Prostate gland (tissue), 2 donors: ENCODE results near the gene TMEM218. TPM values are rescaled to one million over a fixed set of nuclear protein-coding genes. Genes with fewer than 3 reads are reported as not detected.

Experiments used
- DNase-seq: peaks from one replicate; pipeline ENCODE4 v3.0.0-alpha.2; 2019; ENCODE audit warnings: low spot score
- H3K27ac ChIP-seq, 2 donors: fragments of 200-600 bp; sonication (generic); 2 replicates each; pipeline ENCODE4 v1.5.1; 2017 to 2019
- H3K27me3 ChIP-seq: fragments of 200-600 bp; sonication (generic); replicated peaks from 2 replicates; pipeline ENCODE4 v1.5.1; 2019; ENCODE audit not compliant: insufficient read depth
- H3K36me3 ChIP-seq, 2 donors: fragments of 200-600 bp; sonication (generic); 1 replicate in 1 of 2; 2 replicates in 1 of 2; pipeline versions ENCODE4 v1.5.1 to v1.8.1; 2017 to 2019
- H3K4me1 ChIP-seq: fragments of 200-600 bp; sonication (generic); replicated peaks from 2 replicates; pipeline ENCODE4 v1.5.1; 2019
- H3K4me3 ChIP-seq, 2 donors: fragments of 200-600 bp; sonication (generic); 2 replicates each; pipeline ENCODE4 v1.5.1; 2017 to 2019
- H3K9me3 ChIP-seq: fragments of 200-600 bp; sonication (generic); 2 replicates; pipeline ENCODE4 v1.5.1; 2017
- CTCF ChIP-seq, 4 experiments: fragments of 200-600 bp in 2 of 4; fragments of 450-650 bp in 2 of 4; sonication (generic) in 2 of 4; IDR thresholded peaks; 1 replicate in 3 of 4; 2 replicates in 1 of 4; pipeline ENCODE4 v1.5.1; 2016 to 2019; ENCODE audit warnings: antibody characterized with exemption in 4 of 4, mild to moderate bottlenecking in 2 of 4, moderate library complexity in 2 of 4
- POLR2A ChIP-seq: fragments of 450-650 bp; IDR thresholded peaks from one replicate; pipeline ENCODE4 v1.6.1; 2016; ENCODE audit warnings: antibody characterized with exemption, mild to moderate bottlenecking
- POLR2AphosphoS5 ChIP-seq: sonication (generic); formaldehyde crosslinking; IDR thresholded peaks from one replicate; pipeline ENCODE4 v1.6.1; 2017; ENCODE audit warnings: antibody characterized with exemption
- WGBS: methylation state at CpG from one replicate; pipeline ENCODE4 v1.1.5; 2018; 5-methylcytosine and 5-hydroxymethylcytosine counted together
- intact Hi-C: fragments of 100-400 bp; cut with DNase I; formaldehyde crosslinking; loops from one replicate; pipeline ENCODE4 v1.14.2; 2022
- total RNA-seq, 2 donors: library from RNA; depleted of rRNA; stranded (reverse); fragments of >200 nt; gene quantifications; one replicate each; pipeline ENCODE4 v1.1.0, GENCODE V29; 2016

The TMEM218 gene
- total RNA-seq, 2 donors from 2014 or later = 17.7 to 33.5 TPM

GRCh38 chr11:125069008-125069407 is 42.4 kb downstream of the TMEM218 start:
- no peak for DNase-seq
- Histone ChIP-seq H3K9me3 (no peaks in the 10 kb centered on the region), H3K4me3 (no peak overlapping the region), H3K27ac (no peak overlapping the region), H3K36me3 (no peaks in the 10 kb centered on the region), H3K27me3 (no peaks in the 10 kb centered on the region), H3K4me1 (no peaks in the 10 kb centered on the region)
- intact Hi-C loops = no loop called here
- WGBS = 77% methylated on average over 4 of the region's 4 CpGs
- no peak for TF ChIP-seq CTCF (IDR thresholded peaks at IDR 0.05)
- TF ChIP-seq POLR2AphosphoS5 = no peak

GRCh38 chr11:125068368-125068767 is 43.1 kb downstream of the TMEM218 start:
- whole genome bisulfite sequencing = 90% methylated on average over 4 of the region's 4 CpGs
- intact Hi-C loops = no loop called here

GRCh38 chr11:125064070-125064469 is 47.4 kb downstream of the TMEM218 start:
- TF ChIP-seq POLR2AphosphoS5 = no peak
- TF ChIP-seq CTCF (IDR thresholded peaks at IDR 0.05) = no peak
- H3K9me3 ChIP-seq = no peaks in the 10 kb centered on the region
- no peaks in the 10 kb centered on the region for H3K36me3 ChIP-seq
- no peak for DNase-seq
- peaks cover 4% of the 10 kb centered on the region for H3K4me1 ChIP-seq
- no peak overlapping the region for H3K27ac ChIP-seq
- intact Hi-C loops = no loop called here
- peak overlapping the region in 1 of 2 donors; percentile 50 for H3K4me3 ChIP-seq
- no peaks in the 10 kb centered on the region for H3K27me3 ChIP-seq
- 77% methylated on average over 7 of the region's 7 CpGs for WGBS

More at GRCh38 chr11:125068368-125068767, 43.1 kb downstream of the TMEM218 start:
- H3K4me3 ChIP-seq = no peak overlapping the region
- TF ChIP-seq POLR2A = no peak
- no peak for TF ChIP-seq POLR2AphosphoS5
- no peak for TF ChIP-seq CTCF (IDR thresholded peaks at IDR 0.05)
- H3K4me1 ChIP-seq = peaks cover 4% of the 10 kb centered on the region
- DNase-seq = no peak
- no peaks in the 10 kb centered on the region for H3K9me3 ChIP-seq
- H3K27me3 ChIP-seq = no peaks in the 10 kb centered on the region
- H3K36me3 ChIP-seq = no peaks in the 10 kb centered on the region
- no peak overlapping the region for H3K27ac ChIP-seq

- intact Hi-C loops = no loop called here
Measured at GRCh38 chr11:125063429-125064043, 47.9 kb downstream of the TMEM218 start.

More at GRCh38 chr11:125063429-125064043, 47.9 kb downstream of the TMEM218 start:
- Histone ChIP-seq H3K9me3 (no peaks in the 10 kb centered on the region), H3K4me1 (peaks cover 4% of the 10 kb centered on the region), H3K4me3 (peak overlapping the region; percentile 45 to 50), H3K36me3 (no peaks in the 10 kb centered on the region), H3K27me3 (no peaks in the 10 kb centered on the region), H3K27ac (peak overlapping the region; percentile 56 to 71)
- TF ChIP-seq CTCF (IDR thresholded peaks at IDR 0.05) (no peak), POLR2A (no peak), POLR2AphosphoS5 (no peak)
- 9% methylated on average over 37 of the region's 38 CpGs for WGBS
- DNase-seq = no peak
